GM19035 (cell line): Measurements from ENCODE around the gene NAP1L4.

Source experiments
- ATAC-seq: cut with Tn5 transposase; IDR thresholded peaks from one replicate; pipeline ENCODE4 v1.9.1; 2021; ENCODE audit not compliant: unreplicated experiment

Gene NAP1L4

DNA sequence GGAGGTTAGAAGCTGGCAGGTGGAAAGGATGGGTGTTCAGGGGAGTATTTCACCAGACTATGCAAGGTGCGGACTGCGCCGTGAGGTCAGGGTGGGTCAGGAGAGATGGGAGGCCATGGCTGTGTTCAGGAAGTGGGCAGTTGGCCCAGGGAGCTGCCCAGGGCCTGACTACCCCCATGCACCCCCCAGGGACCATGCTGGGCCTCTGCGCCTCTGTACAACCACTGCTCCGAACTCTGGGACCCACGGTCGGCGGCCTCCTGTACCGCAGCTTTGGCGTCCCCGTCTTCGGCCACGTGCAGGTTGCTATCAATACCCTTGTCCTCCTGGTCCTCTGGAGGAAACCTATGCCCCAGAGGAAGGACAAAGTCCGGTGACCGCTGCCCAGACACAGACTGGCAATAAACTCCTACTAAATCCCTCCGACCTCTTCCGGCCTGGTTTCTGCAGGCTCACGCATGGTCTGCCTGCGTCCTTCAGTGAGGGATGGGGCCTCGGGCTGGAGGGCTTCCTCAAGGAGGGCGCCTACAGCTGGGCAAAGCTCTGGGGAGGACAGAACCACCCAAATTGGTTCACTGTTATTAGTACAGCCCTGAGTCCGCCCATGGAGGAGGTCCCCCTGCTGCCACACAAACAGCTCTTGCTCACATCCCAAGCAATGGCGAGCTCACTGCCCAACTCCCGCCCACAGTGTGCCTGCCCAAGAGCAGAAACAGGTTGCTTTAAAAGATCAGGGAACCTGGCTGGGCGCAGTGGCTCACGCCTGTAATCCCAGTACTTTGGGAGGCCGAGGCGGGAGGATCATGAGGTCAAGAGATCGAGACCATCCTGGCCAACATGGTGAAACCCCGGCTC, 67.1 kb downstream of the NAP1L4 start:
- ATAC-seq = no peak

GRCh38 chr11:2924381-2924780, 67.7 kb downstream of the NAP1L4 start:
- no peak for ATAC-seq

- no peak for ATAC-seq
These were observed 68.4 kb downstream of the NAP1L4 start for GRCh38 chr11:2923446-2924375.

DNA sequence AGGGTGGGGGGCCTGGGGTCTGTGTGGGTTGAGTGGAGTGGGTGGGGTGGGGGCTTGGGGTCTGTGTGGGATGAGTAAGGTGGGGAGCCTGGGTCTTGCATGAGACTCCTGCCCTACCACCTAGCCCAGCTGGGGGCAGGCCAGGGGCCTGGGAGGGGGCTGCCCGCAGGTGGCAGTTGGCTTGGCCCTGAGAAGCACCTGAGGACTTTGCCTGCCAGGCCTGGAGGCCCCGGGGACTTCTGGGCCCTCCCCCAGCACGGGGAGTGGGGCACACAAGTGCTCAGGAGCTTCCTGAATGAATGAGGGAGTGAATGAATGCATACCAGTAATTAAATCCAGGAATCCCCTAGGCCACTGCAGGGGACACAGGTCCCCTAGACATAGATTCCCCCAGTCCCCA, 69.5 kb downstream of the NAP1L4 start:
- no peak for ATAC-seq

GRCh38 chr11:2921742-2922493, 70.2 kb downstream of the NAP1L4 start:
- no peak for ATAC-seq

DNA sequence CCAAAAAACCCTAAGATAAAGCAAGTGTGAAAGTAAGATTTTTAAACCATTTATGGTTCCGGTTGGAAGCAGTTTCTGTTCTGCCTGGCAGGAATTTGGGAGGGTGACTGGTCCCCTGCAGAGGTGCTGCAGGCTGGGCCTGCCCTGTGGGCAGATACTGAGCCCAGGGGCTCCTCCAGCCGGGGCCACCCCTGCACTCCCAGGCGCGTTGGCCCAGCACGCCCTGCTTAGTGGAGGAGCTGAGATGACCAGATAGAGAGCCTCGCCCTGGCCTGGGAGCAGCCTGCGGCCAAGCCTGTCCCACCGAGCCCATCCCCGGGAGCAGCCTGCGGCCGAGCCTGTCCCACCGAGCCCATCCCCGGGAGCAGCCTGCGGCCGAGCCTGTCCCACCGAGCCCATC, 70.9 kb downstream of the NAP1L4 start:
- ATAC-seq = no peak

GRCh38 chr11:2920343-2920742, 71.8 kb downstream of the NAP1L4 start:
- ATAC-seq = no peak

DNA sequence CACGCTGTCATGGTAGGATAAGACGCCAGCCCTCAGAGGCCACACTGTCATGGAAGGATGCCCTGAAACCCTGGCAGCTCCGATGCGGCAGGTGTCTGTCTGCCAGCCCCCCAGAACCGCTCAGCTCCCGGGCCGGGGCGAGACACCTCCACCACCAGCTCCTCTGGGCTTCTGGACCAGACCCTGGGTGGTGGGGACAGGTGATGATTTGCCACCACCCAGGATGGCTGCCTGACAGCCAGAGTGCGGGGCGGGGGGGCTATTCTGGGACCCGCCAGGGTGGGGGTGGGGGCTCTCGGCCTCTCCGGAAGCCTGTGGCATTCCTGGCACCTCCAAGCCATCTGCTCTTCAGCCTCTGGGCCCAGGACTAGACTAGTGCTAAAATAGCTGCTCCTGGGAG, 72.3 kb downstream of the NAP1L4 start:
- no peak for ATAC-seq

GRCh38 chr11:2919188-2919587, 72.9 kb downstream of the NAP1L4 start:
- no peak for ATAC-seq

DNA sequence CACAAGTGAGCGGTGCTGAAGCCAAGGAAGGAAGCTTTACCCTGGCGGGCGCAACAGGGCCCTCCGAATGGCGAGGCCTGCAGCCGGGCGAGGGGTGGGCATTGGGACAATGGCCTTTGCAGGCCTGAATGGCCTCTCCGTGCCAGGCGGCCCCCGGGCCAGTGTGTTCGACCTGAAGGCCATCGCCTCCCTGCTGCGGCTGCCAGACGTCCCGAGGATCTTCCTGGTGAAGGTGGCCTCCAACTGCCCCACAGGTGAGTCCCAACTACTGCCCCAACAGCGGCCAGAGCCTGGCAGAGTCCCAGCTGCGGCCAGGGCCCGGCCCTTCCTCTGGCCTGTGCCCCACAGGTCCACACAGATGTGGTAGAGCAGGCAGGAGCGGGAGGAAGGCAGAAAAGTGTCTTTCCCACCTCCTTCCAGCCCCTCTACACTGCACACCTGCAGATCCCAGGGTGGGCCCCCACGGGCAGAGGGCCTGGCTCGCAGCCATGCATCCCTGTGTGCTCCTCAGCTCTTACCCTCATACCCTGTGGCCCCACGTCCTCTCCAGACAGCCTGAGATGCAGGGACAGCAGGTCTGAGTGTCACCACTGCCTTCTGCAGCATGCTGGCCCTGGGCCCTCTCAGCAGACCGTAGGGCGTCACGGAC, 74.2 kb downstream of the NAP1L4 start:
- ATAC-seq = no peak

DNA sequence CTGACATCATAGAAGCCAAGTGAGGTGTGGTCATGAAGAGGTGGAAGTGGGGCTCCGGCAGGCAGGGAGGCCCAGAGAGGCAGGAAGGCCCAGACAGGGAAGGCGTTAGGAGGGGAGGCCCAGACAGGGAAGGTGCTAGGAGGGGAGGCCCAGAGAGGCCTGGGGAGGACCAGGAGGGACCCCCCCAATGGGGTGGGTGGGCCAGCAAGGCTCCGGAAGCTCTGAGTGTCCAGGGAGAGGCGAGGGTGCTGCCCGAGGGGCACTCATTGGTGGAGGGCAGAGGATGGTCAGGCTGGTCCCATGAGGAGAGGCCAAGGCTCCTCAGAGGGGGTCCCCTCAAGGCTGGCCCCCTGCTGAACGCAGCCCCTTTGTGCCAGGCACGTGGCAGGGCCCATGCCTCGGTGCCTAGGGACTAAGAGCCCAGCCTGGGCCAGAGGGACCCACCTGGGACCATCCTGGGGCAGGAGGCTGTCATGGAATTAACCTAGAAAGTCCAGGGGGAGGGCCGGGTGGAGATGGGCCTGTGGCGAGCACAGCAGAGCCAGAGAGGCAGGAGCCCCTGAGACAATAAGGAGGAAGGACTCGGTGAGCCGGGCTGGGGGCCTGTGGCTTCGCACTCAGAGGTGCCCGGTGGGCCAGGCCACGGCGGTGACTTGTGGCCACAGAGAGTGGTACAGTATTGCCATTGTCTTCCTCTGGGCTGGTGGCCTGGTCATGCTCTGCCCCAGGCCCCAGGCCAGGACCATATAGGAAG, 75.1 kb downstream of the NAP1L4 start:
- no peak for ATAC-seq

GRCh38 chr11:2916114-2916891, 75.8 kb downstream of the NAP1L4 start:
- ATAC-seq = no peak

GRCh38 chr11:2915473-2915872, 76.7 kb downstream of the NAP1L4 start:
- no peak for ATAC-seq

DNA sequence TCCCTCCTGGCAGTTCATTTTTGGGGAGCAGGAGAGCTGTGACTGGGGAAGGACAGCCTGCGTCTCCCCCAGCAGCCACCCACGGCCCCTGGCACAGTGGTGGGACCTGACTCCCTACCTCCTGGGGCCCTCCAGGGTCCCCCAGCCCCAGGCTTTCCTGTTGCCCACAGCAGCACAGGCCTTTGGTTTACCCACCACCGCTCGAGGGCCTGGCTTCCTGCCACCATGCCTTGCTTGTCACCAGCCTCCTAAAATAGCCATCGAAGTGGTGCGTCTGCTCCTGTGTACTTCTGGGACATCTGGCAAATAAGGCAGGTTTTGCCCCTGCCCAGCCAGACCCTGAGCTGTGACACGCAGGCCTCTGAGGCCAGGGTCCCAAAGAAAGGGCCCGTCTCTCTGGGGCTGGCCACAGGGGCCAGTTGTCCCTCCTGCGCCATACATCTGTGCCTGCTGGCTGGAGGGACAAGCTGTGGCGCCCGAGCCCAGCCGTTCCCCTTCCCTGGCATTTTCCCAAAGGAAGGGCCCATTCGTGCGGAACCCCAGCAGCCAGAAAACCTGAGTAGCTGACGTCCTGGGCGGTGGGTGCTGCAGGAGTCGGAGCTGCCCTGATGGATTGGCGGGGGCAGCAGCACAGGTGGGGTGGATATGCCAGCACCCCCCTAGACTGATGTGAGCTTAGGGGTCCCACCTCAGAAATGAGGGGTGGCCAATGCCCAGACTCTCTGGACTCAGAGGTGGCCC, 77.5 kb downstream of the NAP1L4 start:
- ATAC-seq = no peak

GRCh38 chr11:2913776-2914175, 78.4 kb downstream of the NAP1L4 start:
- ATAC-seq = no peak

- no peak for ATAC-seq
These were observed 79.1 kb downstream of the NAP1L4 start for GRCh38 chr11:2913019-2913431.

DNA sequence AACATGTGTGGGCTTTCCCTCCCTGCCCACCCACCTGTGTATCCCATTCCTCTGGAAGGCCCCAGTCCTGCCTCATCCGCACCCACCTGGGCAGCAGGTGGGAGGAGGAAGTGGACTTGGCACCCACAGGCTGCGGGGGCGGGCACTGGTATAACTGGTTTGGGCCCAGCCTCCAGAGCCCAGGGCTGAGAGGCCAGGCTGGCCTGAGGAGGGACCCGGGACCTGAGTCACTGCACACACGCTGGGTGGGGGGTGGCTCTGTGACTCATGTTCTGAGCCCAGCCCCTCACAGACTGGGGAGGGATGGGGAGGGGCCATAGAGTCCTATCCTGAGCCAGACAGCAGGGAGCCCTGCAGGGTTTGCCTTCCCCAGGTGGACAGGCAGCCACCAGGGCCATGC, 79.6 kb downstream of the NAP1L4 start:
- ATAC-seq = no peak

GRCh38 chr11:2911785-2912391, 80.2 kb downstream of the NAP1L4 start:
- ATAC-seq = no peak
